HepG2 (cell line): ENCODE results near the gene PTPRE. TPM values are rescaled to one million over a fixed set of nuclear protein-coding genes. Genes with fewer than 3 reads are reported as not detected.

ENCODE experiments used
- ATAC-seq: fragments of 200-7000 bp; cut with Tn5 transposase; 3 replicates; pipeline ENCODE4 v1.9.1; 2020; ENCODE audit warnings: mild to moderate bottlenecking, moderate library complexity
- BruUV-seq: library from RNA; stranded (reverse); fragments of 400-500 nt; replicated peaks from 2 replicates; lab custom pipeline; 2021; lab: Mats Ljungman, UMichigan
- CTCF ChIA-PET: fragments of 300-600 bp; formaldehyde crosslinking; extraction: SDS; loops from one replicate; lab custom pipeline; 2021; ENCODE audit warnings: low total read pairs, inconsistent platforms, low intra/inter-chr PET ratio; lab: Yijun Ruan, JAX
- POLR2A ChIA-PET: fragments of 350-600 bp; sonication (Branson Sonifier 250); formaldehyde crosslinking; loops from one replicate; lab custom pipeline; 2020; ENCODE audit warnings: antibody characterized with exemption, inconsistent platforms; lab: Yijun Ruan, JAX
- DNase-seq: peaks from one replicate; pipeline ENCODE4 v3.0.0-alpha.2; 2015; ENCODE audit warnings: low spot score
- FAIRE-seq: peaks from 3 replicates; lab custom pipeline; 2011; peaks lifted over from hg19 to GRCh38; lab: Jason Lieb, UNC
- H2AFZ ChIP-seq: one replicate; pipeline ENCODE4 v1.6.1; 2011; ENCODE audit warnings: low read length, inconsistent platforms
- H3K27ac ChIP-seq: fragments of 300-600 bp; 3 replicates; pipeline ENCODE4 v1.8.0; 2011; ENCODE audit warnings: mixed run types, mild to moderate bottlenecking, mixed read lengths, low read length, inconsistent platforms; ENCODE audit not compliant: insufficient read depth; ENCODE audit errors: extremely low read length
- H3K27me3 ChIP-seq, 2 experiments: fragments of 200-600 bp in 1 of 2; 2 replicates in 1 of 2; 3 replicates in 1 of 2; pipeline versions ENCODE4 v1.6.0 to v1.8.0; 2011; ENCODE audit warnings: low read length in 2 of 2, mild to moderate bottlenecking in 2 of 2, moderate library complexity in 2 of 2, inconsistent platforms in 1 of 2; ENCODE audit not compliant: insufficient read depth in 2 of 2, control insufficient read depth in 1 of 2
- H3K36me3 ChIP-seq, 2 experiments: fragments of 200-600 bp in 1 of 2; replicated peaks in 1 of 2; 2 replicates in 1 of 2; 3 replicates in 1 of 2; pipeline versions ENCODE4 v1.5.1 to v1.8.0; 2011; ENCODE audit warnings: low read length in 2 of 2, inconsistent platforms in 1 of 2; ENCODE audit not compliant: insufficient read depth in 2 of 2, control insufficient read depth in 1 of 2
- H3K4me1 ChIP-seq: 2 replicates; pipeline ENCODE4 v1.5.1; 2012; ENCODE audit warnings: low read length, inconsistent platforms; ENCODE audit not compliant: insufficient read depth
- H3K4me2 ChIP-seq: 2 replicates; pipeline ENCODE4 v1.6.0; 2011; ENCODE audit warnings: low read depth, low read length, inconsistent platforms
- H3K4me3 ChIP-seq, 3 experiments: fragments of 200-600 bp in 1 of 3; sonication (generic), shearing (Covaris generic) in 1 of 3; replicated peaks in 1 of 3; 2 replicates each; pipeline ENCODE4 v1.5.1; 2011 to 2016; ENCODE audit warnings: low read length in 3 of 3, inconsistent platforms in 2 of 3, low read depth in 2 of 3, mild to moderate bottlenecking in 2 of 3, control low read depth in 1 of 3, mixed read lengths in 1 of 3; ENCODE audit not compliant: insufficient read depth in 1 of 3
- H3K79me2 ChIP-seq: one replicate; pipeline ENCODE4 v1.6.1; 2011; ENCODE audit warnings: low read length, inconsistent platforms; ENCODE audit not compliant: insufficient read depth
- H3K9ac ChIP-seq: 2 replicates; pipeline ENCODE4 v1.6.0; 2011; ENCODE audit warnings: mild to moderate bottlenecking, low read depth, low read length, inconsistent platforms; ENCODE audit not compliant: insufficient read depth
- H3K9me3 ChIP-seq: 2 replicates; pipeline ENCODE4 v1.5.1; 2012; ENCODE audit warnings: mild to moderate bottlenecking, low read length
- H4K20me1 ChIP-seq: 2 replicates; pipeline ENCODE4 v1.6.0; 2011; ENCODE audit warnings: inconsistent platforms, mild to moderate bottlenecking, low read length, moderate library complexity; ENCODE audit not compliant: insufficient read depth
- ARNTL ChIP-seq: sonication (generic); formaldehyde crosslinking; IDR thresholded peaks from 2 replicates; pipeline ENCODE4 v1.4.0; 2020; ENCODE audit warnings: mild to moderate bottlenecking, missing genetic modification reagents
- CENPT ChIP-seq: sonication (generic); formaldehyde crosslinking; IDR thresholded peaks from 2 replicates; pipeline ENCODE4 v1.8.0; 2022; ENCODE audit warnings: low read depth, mild to moderate bottlenecking, moderate library complexity, missing genetic modification reagents
- DNMT3B ChIP-seq: conservative IDR thresholded peaks from 2 replicates; pipeline ENCODE4 v1.6.1; 2016; ENCODE audit warnings: missing biosample characterization, control low read depth
- KDM1A ChIP-seq: IDR thresholded peaks from 2 replicates; pipeline ENCODE4 v1.6.1; 2016; ENCODE audit warnings: missing compliant biosample characterization
- KLF11 ChIP-seq: IDR thresholded peaks from 2 replicates; pipeline ENCODE4 v1.6.1; 2016; ENCODE audit warnings: missing compliant biosample characterization
- NCOR1 ChIP-seq: fragments of 200-600 bp; sonication (generic); IDR thresholded peaks from 2 replicates; pipeline ENCODE4 v1.7.0; 2017; ENCODE audit warnings: antibody characterized with exemption, low read length, borderline replicate concordance
- NFKB2 ChIP-seq: sonication (generic); formaldehyde crosslinking; IDR thresholded peaks from 2 replicates; pipeline ENCODE4 v1.4.0; 2020; ENCODE audit warnings: missing genetic modification reagents, borderline replicate concordance
- RFX1 ChIP-seq: fragments of 450-650 bp; IDR thresholded peaks from 2 replicates; pipeline ENCODE4 v1.6.1; 2017
- SETDB1 ChIP-seq: sonication (generic); formaldehyde crosslinking; IDR thresholded peaks from 2 replicates; pipeline ENCODE4 v1.5.1; 2020; ENCODE audit warnings: missing genetic modification reagents, mild to moderate bottlenecking, borderline replicate concordance
- SIX1 ChIP-seq: sonication (generic); formaldehyde crosslinking; IDR thresholded peaks from 2 replicates; pipeline ENCODE4 v1.4.0; 2020; ENCODE audit warnings: missing genetic modification reagents, borderline replicate concordance
- SNRNP70 ChIP-seq: fragments of 200-400 bp; formaldehyde crosslinking; IDR thresholded peaks from 2 replicates; pipeline ENCODE4 v1.6.1; 2017; ENCODE audit warnings: mild to moderate bottlenecking, low read depth, low read length, moderate library complexity
- SP5 ChIP-seq: IDR thresholded peaks from 2 replicates; pipeline ENCODE4 v1.6.1; 2016; ENCODE audit warnings: low read depth, borderline replicate concordance
- U2AF1 ChIP-seq: fragments of 200-400 bp; formaldehyde crosslinking; optimal IDR thresholded peaks from 2 replicates; pipeline ENCODE3; 2017; ENCODE audit warnings: mild to moderate bottlenecking, low read depth, low read length
- ZBTB43 ChIP-seq: sonication (generic); formaldehyde crosslinking; conservative IDR thresholded peaks from 2 replicates; pipeline ENCODE4 v1.4.0; 2020; ENCODE audit warnings: missing genetic modification reagents
- ZBTB7B ChIP-seq: sonication (generic); formaldehyde crosslinking; IDR thresholded peaks from 2 replicates; pipeline ENCODE4 v1.4.0; 2020; ENCODE audit warnings: missing genetic modification reagents
- ZFP36 ChIP-seq: fragments of 150-350 bp; IDR thresholded peaks from 2 replicates; pipeline ENCODE4 v1.6.1; 2018; ENCODE audit warnings: borderline replicate concordance, low read length, low read depth; ENCODE audit not compliant: partially characterized antibody
- WGBS: methylation state at CpG from one replicate; pipeline ENCODE4 v1.1.6; 2017; ENCODE audit warnings: low lambda C conversion rate; 5-methylcytosine and 5-hydroxymethylcytosine counted together
- in situ Hi-C: cut with HindIII; loops from 2 replicates; pipeline ENCODE4 v1.10.0; 2017; ENCODE audit warnings: low pct_unique_long_range_greater_than_20kb; ENCODE audit not compliant: extremely low pct_ligation_motif_present
- intact Hi-C: fragments of 100-400 bp; cut with micrococcal nuclease; formaldehyde crosslinking; loops from one replicate; pipeline ENCODE4 v1.10.0; 2022; ENCODE audit not compliant: unreplicated experiment
- polyA plus RNA-seq, 8 experiments: library from polyadenylated mRNA; depleted of rRNA in 3 of 8; stranded (reverse) in 7 of 8; unstranded in 1 of 8; fragments of >200 nt; fragmentation: Illumina TruSeq in 4 of 8; extraction: Trizol in 4 of 8; gene quantifications; 2 replicates each; pipeline versions ENCODE4 v1.2.1 to v1.2.3, GENCODE V29; 2011 to 2016; ENCODE audit warnings: low read depth in 4 of 8, missing spikeins in 1 of 8, mixed read lengths in 1 of 8; ENCODE audit not compliant: insufficient read depth in 1 of 8
- total RNA-seq, 5 experiments: library from RNA; depleted of rRNA; stranded (reverse); fragments of >200 nt; fragmentation: Illumina TruSeq; extraction: Trizol; gene quantifications; 2 replicates each; pipeline ENCODE4 v1.2.3, GENCODE V29; 2016; ENCODE audit warnings: low read depth in 1 of 5

PTPRE gene
- total and polyA plus RNA-seq, 2 of the 13 experiments (the other 11 are each of a cell fraction or from before 2014, with no cell fraction given), result 0.01 to 0.02 TPM

GRCh38 chr10:127991543-127992255 lies 84.8 kb downstream of the PTPRE start:
- H4K20me1 ChIP-seq, result no peaks in the 10 kb centered on the region
- ATAC-seq (no peak), FAIRE-seq (no peak), DNase-seq (no peak)
- no peaks in the 10 kb centered on the region for H3K9me3 ChIP-seq
- H3K36me3 ChIP-seq, result no peaks in the 10 kb centered on the region
- 26% methylated on average over 8 of the region's 8 CpGs for WGBS
- ChIA-PET CTCF (no interaction called here), POLR2A (no interaction called here)
- H3K79me2 ChIP-seq, result no peaks in the 10 kb centered on the region
- intact Hi-C loops, result no loop called here
- no peak overlapping the region for H3K4me3 ChIP-seq
- H3K27ac ChIP-seq, result no peak overlapping the region
- H3K4me2 ChIP-seq, result no peak overlapping the region
- no peak overlapping the region for H2AFZ ChIP-seq
- H3K4me1 ChIP-seq, result no peaks in the 10 kb centered on the region
- no peak for TF ChIP-seq SNRNP70
- no peak for TF ChIP-seq ZFP36
- TF ChIP-seq NCOR1, result no peak
- TF ChIP-seq CENPT (CRISPR knock-in tag), result no peak
- no peak for TF ChIP-seq ZBTB43 (CRISPR knock-in tag)
- no peak for TF ChIP-seq SETDB1 (CRISPR knock-in tag)
- in situ Hi-C loops, result no loop called here
- BruUV-seq, result no TSS peak
- peaks cover 0 to 45% of the 10 kb centered on the region in 2 experiments for H3K27me3 ChIP-seq
- no peak overlapping the region for H3K9ac ChIP-seq

GRCh38 chr10:127992376-127992775 lies 85.5 kb downstream of the PTPRE start:
- Histone ChIP-seq H3K27me3 (peaks cover 0 to 48% of the 10 kb centered on the region in 2 experiments), H3K9ac (no peak overlapping the region), H4K20me1 (no peaks in the 10 kb centered on the region), H3K4me1 (no peaks in the 10 kb centered on the region), H3K4me3 (no peak overlapping the region), H2AFZ (no peak overlapping the region), H3K36me3 (no peaks in the 10 kb centered on the region), H3K4me2 (no peak overlapping the region), H3K9me3 (no peaks in the 10 kb centered on the region), H3K27ac (no peak overlapping the region), H3K79me2 (no peaks in the 10 kb centered on the region)
- no peak for DNase-seq
- WGBS, result no CpG with 5 or more reads among the region's 8 CpGs
- intact Hi-C loops (no loop called here), in situ Hi-C loops (no loop called here)
- no peak for FAIRE-seq
- no TSS peak for BruUV-seq
- CTCF ChIA-PET, result no interaction called here
- ATAC-seq, result no peak
- POLR2A ChIA-PET, result no interaction called here
- TF ChIP-seq KDM1A, result no peak
- TF ChIP-seq SP5 (CRISPR knock-in tag), result no peak
- no peak for TF ChIP-seq RFX1
- TF ChIP-seq DNMT3B (CRISPR knock-in tag), result no peak
- no peak for TF ChIP-seq U2AF1
- no peak for TF ChIP-seq KLF11 (CRISPR knock-in tag)
- no peak for TF ChIP-seq ARNTL (CRISPR knock-in tag)
- TF ChIP-seq NFKB2 (CRISPR knock-in tag), result no peak
- TF ChIP-seq ZBTB7B, result no peak
- no peak for TF ChIP-seq SIX1
